A549 (cell line): ENCODE results near the gene ASB18.

Source experiments
- CHD2 ChIP-seq: fragments of 150-350 bp; IDR thresholded peaks from 2 replicates; pipeline ENCODE4 v1.6.1; 2014; ENCODE audit warnings: low read length; ENCODE audit not compliant: partially characterized antibody
- CTCF ChIP-seq: fragments of >200 bp; sonication (Bioruptor Twin); formaldehyde crosslinking; IDR thresholded peaks from 3 replicates; pipeline ENCODE4 v1.5.1; 2016
- EP300 ChIP-seq, 2 experiments: fragments of >200 bp; sonication (Bioruptor Twin); formaldehyde crosslinking; IDR thresholded peaks; 2 replicates in 1 of 2; 3 replicates in 1 of 2; pipeline ENCODE4 v1.6.1; 2016 to 2017
- MAFK ChIP-seq: fragments of 450-650 bp; IDR thresholded peaks from 2 replicates; pipeline ENCODE4 v1.6.1; 2014; ENCODE audit not compliant: partially characterized antibody
- POLR2A ChIP-seq: IDR thresholded peaks from 2 replicates; pipeline ENCODE4 v1.6.1; 2012; ENCODE audit warnings: mild to moderate bottlenecking, low read length
- RCOR1 ChIP-seq: fragments of 150-350 bp; IDR thresholded peaks from 2 replicates; pipeline ENCODE4 v1.6.1; 2014; ENCODE audit warnings: antibody characterized with exemption, low read length, low read depth
- SMC3 ChIP-seq: fragments of >200 bp; sonication (Bioruptor Twin); formaldehyde crosslinking; IDR thresholded peaks from 3 replicates; pipeline ENCODE4 v1.6.1; 2018; ENCODE audit warnings: inconsistent platforms
- TP53 ChIP-seq: fragments of 250-450 bp; sonication (Bioruptor Pico); IDR thresholded peaks from 2 replicates; pipeline ENCODE4 v1.5.0; 2021; ENCODE audit warnings: mild to moderate bottlenecking, moderate library complexity
- ZSCAN20 ChIP-seq: fragments of 250-450 bp; sonication (Bioruptor Pico); IDR thresholded peaks from 2 replicates; pipeline ENCODE4 v1.8.0; 2022; ENCODE audit warnings: mild to moderate bottlenecking, moderate library complexity
- TF ChIP-seq, protein P1 (sequence below): IDR thresholded peaks from 2 replicates; pipeline ENCODE4 v1.6.1; 2012
- TF ChIP-seq, protein P2 (sequence below): fragments of 450-650 bp; IDR thresholded peaks from 2 replicates; pipeline ENCODE4 v1.6.1; 2014; ENCODE audit warnings: antibody characterized with exemption
- TF ChIP-seq, protein P3 (sequence below): IDR thresholded peaks from 2 replicates; pipeline ENCODE4 v1.6.1; 2012

DNA sequence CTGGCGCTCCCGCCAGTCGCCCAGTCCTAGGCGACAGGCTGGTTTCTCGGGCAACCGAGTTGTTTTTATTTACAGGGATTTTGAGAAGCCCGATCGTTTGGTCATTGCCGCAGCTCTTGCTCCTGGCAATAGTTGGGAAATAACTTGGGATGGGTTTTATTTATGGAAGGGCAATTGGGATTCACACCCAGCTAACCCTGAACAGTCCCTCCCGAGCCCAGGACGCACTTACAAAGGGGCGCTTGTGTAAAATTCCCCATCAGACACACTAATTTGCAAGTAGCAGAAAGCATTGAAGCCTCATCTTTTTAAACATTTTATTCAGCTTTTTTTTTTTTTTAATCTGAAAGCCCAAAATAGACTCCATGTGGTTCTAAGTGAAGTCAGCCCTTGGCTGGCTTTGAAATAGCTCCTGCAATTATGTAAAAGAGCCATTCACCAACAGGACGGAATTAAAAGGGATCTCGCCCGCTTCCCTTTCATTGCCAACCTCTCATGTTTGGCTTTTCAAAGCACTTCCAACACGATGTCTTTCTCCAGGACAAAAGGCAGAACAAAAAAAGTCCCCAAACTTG is 92.4 kb downstream of the ASB18 start:
- TF ChIP-seq CTCF = no peak
- no peak for TF ChIP-seq EP300 (IDR thresholded peaks at IDR 0.05)
- TF ChIP-seq, protein P1, sequence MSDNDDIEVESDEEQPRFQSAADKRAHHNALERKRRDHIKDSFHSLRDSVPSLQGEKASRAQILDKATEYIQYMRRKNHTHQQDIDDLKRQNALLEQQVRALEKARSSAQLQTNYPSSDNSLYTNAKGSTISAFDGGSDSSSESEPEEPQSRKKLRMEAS = no peak
- TF ChIP-seq ZSCAN20 (CRISPR knock-in tag) = no peak
- TF ChIP-seq SMC3 = no peak
- no peak for TF ChIP-seq RCOR1
- TF ChIP-seq TP53 (CRISPR knock-in tag) = no peak
- TF ChIP-seq, protein P2, sequence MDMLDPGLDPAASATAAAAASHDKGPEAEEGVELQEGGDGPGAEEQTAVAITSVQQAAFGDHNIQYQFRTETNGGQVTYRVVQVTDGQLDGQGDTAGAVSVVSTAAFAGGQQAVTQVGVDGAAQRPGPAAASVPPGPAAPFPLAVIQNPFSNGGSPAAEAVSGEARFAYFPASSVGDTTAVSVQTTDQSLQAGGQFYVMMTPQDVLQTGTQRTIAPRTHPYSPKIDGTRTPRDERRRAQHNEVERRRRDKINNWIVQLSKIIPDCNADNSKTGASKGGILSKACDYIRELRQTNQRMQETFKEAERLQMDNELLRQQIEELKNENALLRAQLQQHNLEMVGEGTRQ = no peak
- TF ChIP-seq, protein P3, sequence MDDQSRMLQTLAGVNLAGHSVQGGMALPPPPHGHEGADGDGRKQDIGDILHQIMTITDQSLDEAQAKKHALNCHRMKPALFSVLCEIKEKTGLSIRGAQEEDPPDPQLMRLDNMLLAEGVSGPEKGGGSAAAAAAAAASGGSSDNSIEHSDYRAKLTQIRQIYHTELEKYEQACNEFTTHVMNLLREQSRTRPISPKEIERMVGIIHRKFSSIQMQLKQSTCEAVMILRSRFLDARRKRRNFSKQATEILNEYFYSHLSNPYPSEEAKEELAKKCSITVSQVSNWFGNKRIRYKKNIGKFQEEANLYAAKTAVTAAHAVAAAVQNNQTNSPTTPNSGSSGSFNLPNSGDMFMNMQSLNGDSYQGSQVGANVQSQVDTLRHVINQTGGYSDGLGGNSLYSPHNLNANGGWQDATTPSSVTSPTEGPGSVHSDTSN = no peak
- no peak for TF ChIP-seq POLR2A
- no peak for TF ChIP-seq MAFK
- no peak for TF ChIP-seq CHD2
